HCEC 1CT (cell line): ENCODE measurements around the gene TSSC4.

Source experiments
- DNase-seq: peaks from one replicate; pipeline ENCODE4 v3.0.0-alpha.2; 2017

TSSC4 gene

GRCh38 chr11:2369896-2370295 lies 30.7 kb upstream of the TSSC4 start:
- DNase-seq: no peak

GRCh38 chr11:2374456-2375201 lies 25.9 kb upstream of the TSSC4 start:
- DNase-seq: no peak

- no peak for DNase-seq
These were observed 25.2 kb upstream of the TSSC4 start for GRCh38 chr11:2375341-2375853.

DNA sequence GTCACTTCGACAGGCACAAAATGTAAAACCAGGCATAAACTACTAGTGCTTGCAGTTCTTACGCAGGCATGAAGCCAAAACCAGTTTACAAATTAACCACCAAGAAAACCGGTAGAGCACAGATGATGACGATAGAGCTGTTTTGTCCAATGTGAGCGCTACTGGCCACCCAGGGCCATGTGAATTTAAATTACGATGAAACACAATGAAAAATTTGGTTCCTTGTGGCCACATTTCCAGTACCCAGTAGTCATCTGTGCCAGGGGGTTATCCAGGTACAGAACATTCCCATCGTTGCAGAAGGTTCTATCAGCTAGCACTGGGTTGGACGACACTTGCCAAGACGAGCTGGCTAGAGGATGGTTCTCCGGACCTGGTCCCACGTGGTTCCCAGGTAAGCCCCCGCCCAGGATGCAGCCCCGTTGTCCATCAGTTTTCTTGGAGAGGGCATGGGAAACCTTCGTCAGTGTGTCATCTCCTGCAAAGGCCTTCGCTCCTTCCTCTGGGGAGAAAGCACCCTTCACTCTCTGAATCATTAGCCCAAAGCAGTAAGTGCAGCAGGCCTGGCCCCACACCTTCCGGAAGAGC lies 24.5 kb upstream of the TSSC4 start:
- no peak for DNase-seq

GRCh38 chr11:2376751-2377451 lies 23.6 kb upstream of the TSSC4 start, which contains the start of gene CD81:
Gene CD81 (plus strand): TSS chr11:2377310. CDS start chr11:2377550, 240 bp downstream.
- peak; percentile 37 for DNase-seq

DNA sequence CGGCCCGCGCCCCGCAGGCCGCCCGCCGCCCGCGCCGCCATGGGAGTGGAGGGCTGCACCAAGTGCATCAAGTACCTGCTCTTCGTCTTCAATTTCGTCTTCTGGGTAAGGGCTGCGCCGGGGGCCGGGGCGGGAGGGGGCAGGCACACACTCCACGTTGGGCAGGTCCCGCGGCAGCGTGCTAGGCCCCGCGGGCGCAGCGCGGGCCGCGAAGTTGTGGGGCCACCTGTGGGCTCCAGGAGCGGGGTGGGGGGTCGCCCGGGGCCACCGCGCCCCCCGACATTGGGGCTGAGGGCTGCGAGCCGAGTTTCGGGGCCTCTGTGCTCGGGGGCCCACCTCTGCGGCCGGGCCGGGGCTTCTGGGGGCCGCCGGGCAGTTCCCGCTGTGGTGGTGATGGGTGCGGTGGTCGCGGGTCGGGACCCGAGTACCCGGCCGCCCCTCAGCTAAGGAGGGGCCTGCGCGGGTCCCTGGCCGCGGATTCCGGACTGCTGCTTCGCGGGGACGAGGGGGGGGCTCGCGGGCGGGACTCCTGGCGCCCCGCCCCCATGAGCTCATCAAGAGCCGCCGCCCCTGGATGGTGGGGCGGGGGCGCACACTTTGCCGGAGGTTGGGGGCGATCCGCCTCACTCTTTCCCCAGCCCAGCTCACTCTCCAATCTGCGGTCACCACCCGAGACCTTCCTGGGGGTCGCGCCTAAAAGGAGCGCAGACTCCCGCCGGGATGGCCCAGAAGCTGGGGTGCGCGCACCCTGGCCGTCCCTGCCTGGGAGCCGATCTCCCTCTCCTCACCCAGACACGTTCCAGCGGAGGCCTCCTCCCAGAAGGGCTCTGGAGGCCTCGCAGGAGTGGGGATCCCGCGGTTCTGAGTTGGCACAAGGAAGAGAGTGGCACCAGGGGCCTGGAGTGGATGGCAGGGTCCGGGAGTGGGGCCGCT lies 22.8 kb upstream of the TSSC4 start:
- DNase-seq: peak; percentile 34

GRCh38 chr11:2378527-2379210 lies 21.9 kb upstream of the TSSC4 start:
- DNase-seq: peak; percentile 67

DNA sequence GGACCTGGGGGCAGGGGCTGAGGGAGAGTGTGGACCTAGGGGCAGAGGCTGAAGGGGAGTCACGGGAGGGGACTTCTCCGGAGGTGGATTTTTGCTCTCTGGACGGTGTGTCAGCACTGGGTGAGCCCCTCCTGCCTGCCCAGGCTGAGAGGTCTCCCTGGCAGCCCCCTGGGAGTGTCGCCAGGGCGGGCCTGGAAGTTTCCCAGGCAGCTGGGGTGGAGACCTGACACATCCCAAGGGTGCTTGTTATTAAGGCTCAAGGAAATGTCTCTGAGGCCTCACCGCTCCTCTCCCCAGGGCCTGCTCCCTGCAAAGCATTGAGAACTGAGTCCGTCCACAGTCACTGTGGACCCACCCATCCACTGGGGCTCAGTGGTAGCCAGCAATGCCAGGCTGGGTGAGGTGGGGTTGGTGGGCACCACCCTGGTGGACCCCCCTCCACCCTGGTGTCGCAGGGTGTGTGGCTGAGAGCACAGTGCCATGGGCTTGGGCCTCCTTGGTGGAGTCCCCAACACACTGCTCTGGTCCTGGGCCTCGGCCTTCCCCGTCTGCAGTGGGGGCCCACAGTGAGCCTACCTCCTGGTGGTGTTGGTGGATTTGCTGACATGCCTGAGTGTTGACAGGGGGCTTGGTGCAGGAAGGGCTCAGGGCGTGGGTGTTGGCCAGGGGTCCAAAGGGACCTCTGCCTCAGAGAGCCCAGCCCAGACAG lies 20.9 kb upstream of the TSSC4 start:
- DNase-seq: no peak

- no peak for DNase-seq
These were observed 20.2 kb upstream of the TSSC4 start for GRCh38 chr11:2380396-2380795.

DNA sequence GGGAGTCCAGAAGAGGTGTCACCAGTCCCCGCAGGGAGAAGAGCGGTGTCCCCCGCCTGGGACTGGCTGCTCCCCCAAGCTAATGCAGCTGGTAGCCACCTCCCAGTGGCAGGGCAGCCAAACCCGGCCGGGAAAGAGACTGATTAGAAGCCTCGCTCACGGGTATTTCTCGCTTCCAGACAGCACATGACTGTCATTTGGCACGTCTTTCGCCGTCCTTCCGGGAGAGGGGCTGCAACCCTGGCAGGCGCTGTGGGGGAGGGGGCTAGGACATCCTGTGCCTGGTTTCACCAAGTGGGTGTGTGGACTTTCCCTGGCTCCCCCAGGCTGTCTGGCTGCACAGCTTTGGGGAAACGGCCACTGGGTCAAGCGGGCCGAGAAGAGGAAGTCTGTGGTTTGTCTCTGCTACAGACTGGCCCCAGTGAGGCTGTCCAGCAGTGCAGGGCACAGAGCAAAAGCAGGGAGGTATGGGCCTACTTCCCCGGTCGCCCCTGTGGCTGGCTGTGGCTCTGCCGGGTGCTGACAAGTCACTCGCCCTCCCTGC lies 19.7 kb upstream of the TSSC4 start:
- DNase-seq: no peak

GRCh38 chr11:2381494-2382128 lies 18.9 kb upstream of the TSSC4 start:
- no peak for DNase-seq

DNA sequence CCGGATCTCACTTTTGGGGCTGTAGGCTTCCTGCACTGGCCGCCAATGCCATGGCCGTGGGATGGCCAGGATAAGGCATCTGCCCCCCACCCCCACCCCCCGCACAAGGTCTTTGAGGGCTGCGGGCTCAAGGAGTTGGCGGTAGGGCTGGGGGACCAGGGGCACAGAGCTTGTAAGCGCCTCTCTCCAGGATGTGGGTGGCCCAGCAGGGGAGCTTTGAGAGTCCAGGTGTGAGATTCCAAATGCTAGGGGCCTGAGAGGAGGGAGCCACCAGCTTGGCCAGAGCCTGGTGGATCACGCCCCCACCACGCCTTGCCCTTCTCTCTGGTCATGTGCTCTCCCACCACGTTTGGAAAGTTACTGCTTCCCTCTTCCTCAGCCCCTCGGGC lies 18.4 kb upstream of the TSSC4 start:
- DNase-seq: no peak

- DNase-seq: no peak
These were observed 17.4 kb upstream of the TSSC4 start for GRCh38 chr11:2382936-2383851.

- no peak for DNase-seq
These were observed 16.4 kb upstream of the TSSC4 start for GRCh38 chr11:2383852-2384804.

- no peak for DNase-seq
These were observed 15.1 kb upstream of the TSSC4 start for GRCh38 chr11:2385156-2386151.

- DNase-seq: no peak
These were observed 14.0 kb upstream of the TSSC4 start for GRCh38 chr11:2386591-2386990.
